Measurements from ENCODE around the gene TMEM125. TPM values are rescaled to one million over a fixed set of nuclear protein-coding genes. Genes with fewer than 3 reads are reported as not detected.

TMEM125 gene
- total RNA-seq, 1 experiment from 2014 or later, result 21.5 TPM

- H3K36me3 Mint-ChIP-seq, result peaks cover 25% of the 10 kb centered on the region
- no peaks in the 10 kb centered on the region for H3K9me3 Mint-ChIP-seq
- H3K27ac Mint-ChIP-seq, result no peak overlapping the region
- H3K27me3 Mint-ChIP-seq (ENCODE audit: low read depth), result no peaks in the 10 kb centered on the region
- CTCF ChIA-PET, result interaction anchor here (2.8 kb wide), 1 partner anchor 9 kb away, joined by 14 read pairs; the partner anchor contains the start of gene C1orf210
- H3K4me1 Mint-ChIP-seq, result peaks cover 22% of the 10 kb centered on the region
- POLR2A ChIA-PET, result interaction anchor here (0.7 kb wide), 2 partner anchors 9 to 82 kb away, joined by 3 read pairs; partner anchors contain the start of gene CDC20
- ATAC-seq (no peak), DNase-seq (ENCODE audit: low spot score) (no peak)
- no peak for TF ChIP-seq ZNF425 (CRISPR knock-in tag; conservative IDR thresholded peaks at IDR 0.05)
- TF ChIP-seq RELA (CRISPR knock-in tag; IDR thresholded peaks at IDR 0.05; ENCODE audit: borderline replicate concordance), result no peak
- no peak for TF ChIP-seq IRF1 (CRISPR knock-in tag; IDR thresholded peaks at IDR 0.05)
- no peak for TF ChIP-seq ARID4B (CRISPR knock-in tag; IDR thresholded peaks at IDR 0.05; ENCODE audit: borderline replicate concordance)
- TF ChIP-seq ZBTB21 (CRISPR knock-in tag; IDR thresholded peaks at IDR 0.05; ENCODE audit: borderline replicate concordance), result no peak
- TF ChIP-seq ZNF532 (CRISPR knock-in tag; IDR thresholded peaks at IDR 0.05; ENCODE audit: borderline replicate concordance), result no peak
- TF ChIP-seq EMX1 (CRISPR knock-in tag; IDR thresholded peaks at IDR 0.05), result no peak
- no peak for TF ChIP-seq TEAD4 (CRISPR knock-in tag; IDR thresholded peaks at IDR 0.05)
- TF ChIP-seq USF1 (CRISPR knock-in tag; IDR thresholded peaks at IDR 0.05), result no peak
- TF ChIP-seq TEAD1 (CRISPR knock-in tag; IDR thresholded peaks at IDR 0.05), result no peak
- TF ChIP-seq FOXK1 (CRISPR knock-in tag; IDR thresholded peaks at IDR 0.05), result no peak
- no peak for TF ChIP-seq NFE2L1 (CRISPR knock-in tag; IDR thresholded peaks at IDR 0.05)
- TF ChIP-seq KAT7 (CRISPR knock-in tag; IDR thresholded peaks at IDR 0.05; ENCODE audit: borderline replicate concordance), result no peak
- TF ChIP-seq PREB (CRISPR knock-in tag; IDR thresholded peaks at IDR 0.05; ENCODE audit: borderline replicate concordance), result no peak
- H3K4me3 Mint-ChIP-seq, result no peak overlapping the region
These were observed 6.2 kb downstream of the TMEM125 start for GRCh38 chr1:43275826-43276620.

All from WTC11 (cell line).